Stimulated activated CD4-positive, alpha-beta T cell treated with anti-CD3 and anti-CD28 coated beads, Interleukin-15, amount 100 ng/mL, for 1 hour (primary cell): Measurements from ENCODE around the gene PSMD1.
"Not testable (repeated sequence)": the region's sequence is repeated elsewhere in the genome, so short reads cannot be mapped to it uniquely, and the experiment has no call there.

ENCODE experiments used
- DNase-seq, 2 donors: peaks; one replicate each; pipeline ENCODE4 v3.0.0-alpha.2; 2020; ENCODE audit warnings: low read depth in 1 of 2, low spot score in 1 of 2

Gene PSMD1

DNA sequence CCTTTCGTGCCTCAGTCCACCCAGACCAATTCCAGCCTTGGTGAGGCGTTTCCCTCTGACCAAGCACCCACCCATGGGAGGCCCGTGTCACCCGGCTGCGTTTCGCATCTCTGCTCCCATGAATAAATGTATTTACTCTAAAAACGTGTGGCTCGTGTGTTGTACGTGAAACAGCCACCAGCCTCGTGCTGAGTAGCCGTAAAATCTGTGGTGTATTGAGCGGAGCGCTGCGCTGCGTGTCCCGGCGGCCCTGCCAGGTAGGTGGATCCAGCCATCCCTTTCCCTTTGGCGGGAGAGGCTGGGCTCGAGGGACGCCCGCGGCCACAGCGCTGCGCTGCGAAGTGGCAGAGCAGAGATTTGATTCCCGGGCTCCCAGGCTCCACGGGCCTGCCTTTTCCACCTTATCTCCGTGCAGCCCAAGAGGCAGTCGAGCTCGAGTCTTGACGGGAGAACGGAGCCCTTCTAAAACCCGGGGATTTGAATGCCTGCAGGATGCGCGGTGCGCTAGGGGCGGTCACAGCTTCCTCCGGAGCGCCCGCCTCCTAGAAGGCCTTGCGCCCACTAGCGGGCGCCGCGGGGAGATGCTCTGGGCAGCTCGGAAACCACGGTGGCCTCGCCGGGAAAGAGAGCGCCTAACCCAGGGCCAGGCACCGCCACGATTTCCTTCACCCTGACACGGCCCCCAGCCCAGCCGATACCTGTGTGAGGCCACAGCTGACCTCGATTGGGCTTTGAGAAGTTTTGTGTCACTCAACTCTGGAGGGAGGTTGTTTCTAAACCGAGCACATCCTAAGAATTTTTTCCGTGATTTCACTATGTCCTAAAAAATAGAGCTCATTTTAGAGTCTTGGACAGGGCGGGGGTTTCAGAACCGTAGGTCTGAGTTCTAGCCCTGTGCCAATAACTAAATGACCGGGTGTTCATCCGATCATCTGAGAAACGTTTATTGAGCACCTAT, 3.9 kb upstream of the PSMD1 start:
- DNase-seq, result peak; percentile 65 to 72

- DNase-seq, result no peak
Observed at GRCh38 chr2:231053846-231054245, 2.8 kb upstream of the PSMD1 start.

DNA sequence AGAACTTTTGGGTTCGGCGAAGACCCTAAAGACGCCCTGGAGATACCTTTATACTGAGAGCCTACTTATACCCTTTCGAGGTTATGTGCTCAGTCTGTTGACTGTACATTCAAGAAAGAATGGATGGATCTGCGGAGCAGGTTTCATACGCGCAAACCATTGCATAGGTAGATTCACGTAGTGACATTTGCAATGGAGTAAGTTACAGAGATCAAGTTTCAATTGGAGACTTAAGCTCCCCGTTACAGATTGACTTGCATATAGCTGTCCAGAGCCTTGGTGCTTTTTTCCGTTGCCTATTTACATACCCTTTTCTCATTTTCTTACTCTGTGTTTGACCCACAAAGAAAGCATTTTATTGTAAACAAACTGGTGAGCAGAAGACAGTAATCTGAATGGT, 923 bp downstream of the PSMD1 start:
- no peak for DNase-seq

- no peak for DNase-seq
Observed at GRCh38 chr2:231058761-231059550, 2.3 kb downstream of the PSMD1 start.

DNA sequence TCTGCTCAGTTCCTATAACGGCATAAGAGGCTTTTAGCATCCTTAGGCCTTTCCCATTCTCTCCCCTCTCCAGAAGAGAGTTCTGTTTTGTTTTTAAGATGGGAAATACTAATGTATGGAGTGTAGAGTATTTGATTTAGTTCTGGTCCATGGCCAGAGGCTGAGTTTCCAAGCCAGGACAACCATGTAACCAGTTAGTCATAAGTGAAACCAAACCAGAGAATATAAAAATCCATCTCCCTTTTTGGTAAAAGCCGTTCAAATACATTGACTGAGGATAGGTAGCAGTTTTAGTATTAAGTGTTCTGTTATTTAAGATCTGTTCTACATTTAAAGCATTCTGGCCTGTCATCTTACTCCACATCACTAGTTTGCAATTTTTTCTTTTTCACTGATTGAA, 3.1 kb downstream of the PSMD1 start:
- no peak for DNase-seq

DNA sequence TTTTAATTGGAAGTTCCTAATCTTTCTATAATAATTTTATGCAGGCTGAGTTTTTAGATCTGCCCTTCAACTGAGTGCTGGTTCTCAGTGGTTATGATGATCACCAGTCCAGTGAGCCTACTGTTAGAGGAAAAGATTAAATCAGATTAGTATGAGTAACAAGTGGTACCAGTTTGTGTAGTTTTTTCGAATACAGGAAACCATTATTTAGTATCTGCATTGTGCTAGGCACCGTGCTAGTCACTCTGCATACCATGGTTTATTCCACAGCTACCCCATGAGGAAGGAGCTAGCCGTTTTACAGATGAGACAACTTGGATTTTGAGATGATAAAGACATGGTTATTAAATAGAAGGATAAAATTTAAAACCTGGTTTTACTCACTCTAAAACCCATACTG, 6.1 kb downstream of the PSMD1 start:
- DNase-seq, result no peak

DNA sequence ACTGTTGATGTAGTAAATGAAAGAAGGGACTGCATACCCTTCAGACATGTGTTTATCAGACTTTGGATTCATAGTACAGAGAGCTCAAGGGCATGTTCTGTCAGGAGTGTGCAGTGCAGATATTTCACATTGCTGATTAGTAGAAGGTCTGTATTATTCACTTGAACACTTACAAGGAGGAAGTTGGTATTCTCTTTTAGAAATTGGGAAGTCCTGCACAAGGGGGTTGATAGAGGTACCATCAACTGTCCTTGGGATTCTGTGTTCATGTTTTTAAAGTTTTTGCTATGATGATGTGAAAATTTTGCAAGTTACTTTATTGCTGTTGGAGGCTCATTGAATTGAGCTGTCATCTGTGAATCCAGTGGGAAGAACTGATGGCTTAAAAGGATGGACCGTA, 6.7 kb downstream of the PSMD1 start:
- no peak for DNase-seq

DNA sequence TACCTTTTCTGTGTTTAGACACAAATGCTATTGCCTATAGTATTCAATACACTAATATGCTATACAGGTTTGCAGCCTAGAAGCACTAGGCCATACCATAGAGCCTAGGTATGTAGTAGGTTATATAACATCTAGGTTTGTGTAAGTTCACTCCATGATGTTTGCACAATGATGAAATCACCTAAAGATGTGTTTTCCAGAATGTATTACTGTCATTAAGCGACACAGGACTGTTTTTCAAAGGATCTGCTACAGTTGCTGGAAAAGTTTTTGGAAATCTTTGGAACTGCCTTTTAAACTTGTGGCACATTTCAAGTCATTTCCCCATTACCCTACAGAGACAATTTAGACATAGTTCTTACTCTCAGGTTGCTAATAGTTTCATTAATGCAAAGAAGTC, 9.3 kb downstream of the PSMD1 start:
- DNase-seq, result no peak

GRCh38 chr2:231067531-231067930, 10.9 kb downstream of the PSMD1 start:
- DNase-seq, result not testable (repeated sequence)

DNA sequence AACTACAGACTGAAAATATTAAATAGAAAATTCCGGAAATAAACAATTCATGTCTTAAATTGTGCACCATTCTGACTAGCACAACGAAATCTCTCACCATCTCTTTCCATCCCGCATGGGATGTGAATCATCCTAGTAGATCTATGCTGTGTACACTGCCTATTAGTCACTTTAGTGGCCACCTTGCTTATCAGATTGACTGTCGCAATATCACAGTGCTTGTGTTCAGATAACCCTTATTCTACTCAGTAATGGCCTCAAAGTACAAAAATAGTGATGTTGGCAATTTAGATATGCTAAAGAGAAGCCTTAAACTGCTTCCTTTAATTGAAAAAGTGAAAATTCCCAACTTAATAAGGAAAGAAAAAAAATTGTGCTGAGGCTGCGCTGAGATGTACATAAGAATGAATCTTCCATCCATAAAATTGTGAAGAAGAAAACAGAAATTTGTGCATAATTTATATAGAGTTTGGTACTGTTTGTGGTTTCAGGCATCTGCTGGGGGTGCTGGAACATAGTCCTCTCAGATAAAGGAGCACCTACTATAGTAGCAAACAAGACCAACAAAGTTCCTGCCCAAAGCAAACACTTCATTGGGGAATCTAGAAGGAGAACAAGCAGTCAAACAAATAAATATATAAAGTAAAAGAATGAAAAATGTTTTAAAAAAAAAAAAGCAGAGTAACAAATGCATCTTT, 12.0 kb downstream of the PSMD1 start:
- no peak for DNase-seq

GRCh38 chr2:231069379-231070054, 12.8 kb downstream of the PSMD1 start:
- DNase-seq, result no peak

DNA sequence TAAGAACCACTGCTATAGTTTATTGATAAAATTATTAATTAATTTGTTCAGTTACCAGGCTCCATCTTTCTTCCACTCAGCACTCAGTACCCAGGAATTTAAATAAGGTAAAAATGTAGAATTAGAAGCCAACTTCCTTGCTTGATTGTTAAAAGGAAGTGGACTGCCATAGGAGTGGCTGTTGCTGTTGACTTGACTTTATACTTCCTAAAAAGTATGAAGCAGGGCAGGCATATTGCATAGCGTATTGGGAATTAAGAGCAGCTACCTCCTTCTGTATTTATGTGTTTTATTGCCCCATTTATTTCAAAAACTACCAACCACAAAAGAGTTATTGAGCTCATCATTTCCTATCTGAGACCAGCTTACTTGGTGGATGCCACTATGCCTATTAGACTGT, 27.9 kb downstream of the PSMD1 start:
- no peak for DNase-seq

GRCh38 chr2:231088754-231089153, 32.1 kb downstream of the PSMD1 start:
- DNase-seq, result no peak

DNA sequence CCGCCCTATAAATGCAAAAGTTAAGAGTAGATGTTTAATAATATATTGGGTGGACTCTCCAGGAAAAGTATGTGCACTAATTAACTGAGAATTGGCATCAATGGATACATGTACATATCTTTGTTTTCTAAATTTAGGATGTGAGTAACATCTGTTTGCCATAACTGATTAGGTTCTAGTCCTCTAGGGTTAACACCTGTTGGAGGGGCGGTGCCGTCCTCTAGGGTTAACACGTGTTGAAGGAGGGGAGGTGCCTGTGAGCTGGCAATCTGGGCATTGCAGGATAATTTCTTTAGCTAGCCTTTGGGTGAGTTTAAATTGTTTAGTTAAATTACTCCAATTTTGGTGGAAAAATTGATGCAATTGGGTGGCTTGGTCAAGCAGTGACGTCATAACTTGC, 37.3 kb downstream of the PSMD1 start:
- no peak for DNase-seq

DNA sequence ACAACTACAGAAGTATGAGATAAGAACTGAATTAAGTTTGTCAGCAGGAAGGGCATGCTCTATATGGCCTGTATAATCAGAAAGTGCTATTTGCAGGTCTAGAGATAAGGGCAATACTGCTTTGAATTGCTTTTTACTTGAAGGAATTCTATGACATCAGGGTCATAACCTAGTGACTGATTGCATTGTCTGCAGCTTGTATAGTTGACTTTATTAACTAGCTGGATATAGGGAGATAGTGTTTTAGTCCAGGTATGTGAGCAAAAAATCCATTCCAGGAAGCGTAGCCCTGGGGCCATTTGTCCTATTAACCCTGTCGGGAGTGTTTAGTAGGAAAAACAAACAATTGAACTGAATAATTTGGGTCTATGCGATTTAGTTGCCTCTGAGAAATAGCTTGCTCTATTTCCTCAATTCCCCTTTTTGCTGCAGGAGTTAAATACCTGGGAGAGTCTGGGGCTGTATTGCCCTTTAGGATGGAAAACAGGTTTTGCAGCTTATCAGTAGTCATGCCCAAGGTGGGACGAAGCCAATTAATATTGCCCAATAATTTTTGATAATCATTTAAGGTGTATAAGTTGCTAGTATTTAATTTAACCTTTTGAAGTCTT, 38.2 kb downstream of the PSMD1 start:
- no peak for DNase-seq

- no peak for DNase-seq
Observed at GRCh38 chr2:231099918-231100317, 43.3 kb downstream of the PSMD1 start.

- DNase-seq, result not testable (repeated sequence)
Observed at GRCh38 chr2:231100321-231100720, 43.7 kb downstream of the PSMD1 start.

DNA sequence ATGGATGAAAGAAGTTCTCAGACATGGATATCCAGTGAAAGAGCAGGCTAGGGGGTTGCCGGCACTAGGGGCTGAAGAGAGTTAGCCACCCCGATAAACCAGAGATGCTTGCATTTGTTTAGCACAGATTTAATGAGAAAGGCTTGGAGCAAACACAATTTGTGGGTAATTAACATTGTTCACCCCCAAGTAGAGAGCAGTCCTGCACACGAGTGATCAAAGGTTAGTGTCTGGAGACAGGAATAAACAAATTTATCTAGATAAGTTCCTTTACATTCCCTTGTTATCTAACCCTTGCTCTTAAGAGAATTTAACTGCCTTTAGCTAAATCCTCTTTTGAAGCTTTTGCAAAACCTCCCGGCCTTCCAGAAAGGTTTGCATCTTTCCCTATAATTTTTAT, 44.3 kb downstream of the PSMD1 start:
- no peak for DNase-seq

DNA sequence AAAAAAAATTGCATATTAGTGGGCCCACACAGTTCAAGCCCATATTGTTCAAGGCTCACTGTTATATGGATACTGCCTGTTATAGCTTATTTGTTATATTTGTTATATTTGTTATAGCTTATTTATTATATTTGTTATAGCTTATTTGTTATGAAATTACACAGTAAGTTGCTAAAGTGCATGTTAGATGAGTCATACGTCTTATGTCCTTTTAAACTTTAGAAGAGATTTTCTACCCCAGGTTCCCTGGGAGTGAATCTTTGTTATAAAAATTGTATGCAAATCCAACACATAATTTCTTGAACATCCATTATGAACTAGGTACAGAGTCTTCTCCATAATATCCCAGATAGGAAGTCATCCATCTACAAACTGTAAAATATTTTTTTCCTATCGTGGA, 46.1 kb downstream of the PSMD1 start:
- DNase-seq, result no peak

GRCh38 chr2:231104115-231104713, 47.5 kb downstream of the PSMD1 start:
- DNase-seq, result peak; percentile 20
